ENCODE data around the gene PARD6G.

GRCh38 chr18:80157708-80158343, 89.5 kb downstream of the PARD6G start:
- TF ChIP-seq POLR2AphosphoS5 (IDR thresholded peaks at IDR 0.05), result no peak
- no peak for TF ChIP-seq EP300 (IDR thresholded peaks at IDR 0.05)
- TF ChIP-seq, protein P1, sequence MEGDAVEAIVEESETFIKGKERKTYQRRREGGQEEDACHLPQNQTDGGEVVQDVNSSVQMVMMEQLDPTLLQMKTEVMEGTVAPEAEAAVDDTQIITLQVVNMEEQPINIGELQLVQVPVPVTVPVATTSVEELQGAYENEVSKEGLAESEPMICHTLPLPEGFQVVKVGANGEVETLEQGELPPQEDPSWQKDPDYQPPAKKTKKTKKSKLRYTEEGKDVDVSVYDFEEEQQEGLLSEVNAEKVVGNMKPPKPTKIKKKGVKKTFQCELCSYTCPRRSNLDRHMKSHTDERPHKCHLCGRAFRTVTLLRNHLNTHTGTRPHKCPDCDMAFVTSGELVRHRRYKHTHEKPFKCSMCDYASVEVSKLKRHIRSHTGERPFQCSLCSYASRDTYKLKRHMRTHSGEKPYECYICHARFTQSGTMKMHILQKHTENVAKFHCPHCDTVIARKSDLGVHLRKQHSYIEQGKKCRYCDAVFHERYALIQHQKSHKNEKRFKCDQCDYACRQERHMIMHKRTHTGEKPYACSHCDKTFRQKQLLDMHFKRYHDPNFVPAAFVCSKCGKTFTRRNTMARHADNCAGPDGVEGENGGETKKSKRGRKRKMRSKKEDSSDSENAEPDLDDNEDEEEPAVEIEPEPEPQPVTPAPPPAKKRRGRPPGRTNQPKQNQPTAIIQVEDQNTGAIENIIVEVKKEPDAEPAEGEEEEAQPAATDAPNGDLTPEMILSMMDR (IDR thresholded peaks at IDR 0.05), result peak; percentile 75 to 94 (median 88)

Measured in sigmoid colon (tissue), 4 donors.